Ishikawa (cell line): Measurements from ENCODE around the gene TMEM26.

ENCODE experiments used
- EGR1 ChIP-seq: IDR thresholded peaks from 2 replicates; pipeline ENCODE4 v1.6.1; 2012
- EP300 ChIP-seq: IDR thresholded peaks from 2 replicates; pipeline ENCODE4 v1.6.1; 2012; ENCODE audit warnings: borderline replicate concordance
- RAD21 ChIP-seq: IDR thresholded peaks from 2 replicates; pipeline ENCODE4 v1.6.1; 2012; ENCODE audit warnings: low read depth
- TAF1 ChIP-seq: IDR thresholded peaks from 2 replicates; pipeline ENCODE4 v1.6.1; 2012; ENCODE audit warnings: low read depth, mild to moderate bottlenecking
- YY1 ChIP-seq: IDR thresholded peaks from 2 replicates; pipeline ENCODE4 v1.6.1; 2012; ENCODE audit warnings: low read depth
- TF ChIP-seq, protein P1 (sequence below): IDR thresholded peaks from 2 replicates; pipeline ENCODE4 v1.6.1; 2012
- TF ChIP-seq, protein P2 (sequence below): IDR thresholded peaks from 2 replicates; pipeline ENCODE4 v1.6.1; 2012

DNA sequence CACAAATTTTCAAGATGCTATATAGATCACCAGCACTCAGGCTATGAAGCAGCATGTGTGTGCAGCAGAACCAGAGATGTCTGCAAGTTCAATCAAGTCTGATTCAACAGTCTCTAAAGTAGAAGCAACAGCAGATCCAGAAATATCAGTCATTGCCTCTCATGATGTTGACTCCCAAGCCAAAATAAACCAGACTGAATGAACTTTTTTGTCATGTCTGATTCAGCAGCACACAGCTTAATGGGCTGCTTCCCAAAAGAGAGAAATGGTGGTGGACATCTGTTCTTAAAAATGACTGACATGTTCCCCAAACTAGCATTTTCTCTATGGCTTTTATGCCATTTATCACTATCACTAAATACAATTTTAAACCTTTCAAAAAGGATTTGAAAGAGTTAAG, 53.8 kb downstream of the TMEM26 start:
- TF ChIP-seq YY1: no peak
- TF ChIP-seq RAD21: no peak
- TF ChIP-seq, protein P1, sequence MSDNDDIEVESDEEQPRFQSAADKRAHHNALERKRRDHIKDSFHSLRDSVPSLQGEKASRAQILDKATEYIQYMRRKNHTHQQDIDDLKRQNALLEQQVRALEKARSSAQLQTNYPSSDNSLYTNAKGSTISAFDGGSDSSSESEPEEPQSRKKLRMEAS: no peak
- TF ChIP-seq, protein P2, sequence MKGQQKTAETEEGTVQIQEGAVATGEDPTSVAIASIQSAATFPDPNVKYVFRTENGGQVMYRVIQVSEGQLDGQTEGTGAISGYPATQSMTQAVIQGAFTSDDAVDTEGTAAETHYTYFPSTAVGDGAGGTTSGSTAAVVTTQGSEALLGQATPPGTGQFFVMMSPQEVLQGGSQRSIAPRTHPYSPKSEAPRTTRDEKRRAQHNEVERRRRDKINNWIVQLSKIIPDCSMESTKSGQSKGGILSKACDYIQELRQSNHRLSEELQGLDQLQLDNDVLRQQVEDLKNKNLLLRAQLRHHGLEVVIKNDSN: no peak
- TF ChIP-seq TAF1: no peak
- no peak for TF ChIP-seq EP300
- TF ChIP-seq EGR1: no peak
